Mucosa of gallbladder (tissue), 1 donor: Measurements from ENCODE around the gene LCORL. TPM values are rescaled to one million over a fixed set of nuclear protein-coding genes. Genes with fewer than 3 reads are reported as not detected.
"Not testable (repeated sequence)": the region's sequence is repeated elsewhere in the genome, so short reads cannot be mapped to it uniquely, and the experiment has no call there.

Source experiments
- DNase-seq: peaks from one replicate; pipeline ENCODE4 v3.0.0-alpha.2; 2020; ENCODE audit warnings: low spot score
- total RNA-seq: library from RNA; stranded (reverse); gene quantifications from one replicate; pipeline ENCODE4 v1.2.1, GENCODE V29; 2021
- donor health status: DM: no; HTN: no; CAD: no.

LCORL gene
- total RNA-seq, 1 donor from 2014 or later: 23.9 TPM

- DNase-seq: no peak
Observed at GRCh38 chr4:18020145-18020670, 1.3 kb downstream of the LCORL start.

GRCh38 chr4:18014269-18014668 is 7.3 kb downstream of the LCORL start:
- DNase-seq: no peak

GRCh38 chr4:18012807-18013462 is 8.6 kb downstream of the LCORL start:
- DNase-seq: no peak

- no peak for DNase-seq
Observed at GRCh38 chr4:18012134-18012806, 9.3 kb downstream of the LCORL start.

GRCh38 chr4:18007625-18008024 is 13.9 kb downstream of the LCORL start:
- no peak for DNase-seq

- not testable (repeated sequence) for DNase-seq
Observed at GRCh38 chr4:18006432-18006831, 15.1 kb downstream of the LCORL start.

GRCh38 chr4:17997129-17997528 is 24.4 kb downstream of the LCORL start:
- no peak for DNase-seq

- no peak for DNase-seq
Observed at GRCh38 chr4:17995165-17995564, 26.4 kb downstream of the LCORL start.

GRCh38 chr4:17985832-17986231 is 35.7 kb downstream of the LCORL start:
- no peak for DNase-seq

GRCh38 chr4:17981063-17981462 is 40.5 kb downstream of the LCORL start:
- no peak for DNase-seq

GRCh38 chr4:17968721-17969120 is 52.8 kb downstream of the LCORL start:
- no peak for DNase-seq

- DNase-seq: no peak
Observed at GRCh38 chr4:17967078-17967477, 54.5 kb downstream of the LCORL start.

- no peak for DNase-seq
Observed at GRCh38 chr4:17966312-17966711, 55.2 kb downstream of the LCORL start.

GRCh38 chr4:17964576-17964975 is 57.0 kb downstream of the LCORL start:
- DNase-seq: no peak

- DNase-seq: no peak
Observed at GRCh38 chr4:17962171-17962570, 59.4 kb downstream of the LCORL start.

GRCh38 chr4:17961249-17961648 is 60.3 kb downstream of the LCORL start:
- no peak for DNase-seq

- DNase-seq: no peak
Observed at GRCh38 chr4:17958181-17958580, 63.4 kb downstream of the LCORL start.

GRCh38 chr4:17957688-17958087 is 63.9 kb downstream of the LCORL start:
- DNase-seq: no peak

- no peak for DNase-seq
Observed at GRCh38 chr4:17956245-17956644, 65.3 kb downstream of the LCORL start.

- DNase-seq: no peak
Observed at GRCh38 chr4:17945303-17945702, 76.3 kb downstream of the LCORL start.

- no peak for DNase-seq
Observed at GRCh38 chr4:17941731-17942130, 79.8 kb downstream of the LCORL start.

- no peak for DNase-seq
Observed at GRCh38 chr4:17939054-17939453, 82.5 kb downstream of the LCORL start.

GRCh38 chr4:17934286-17934685 is 87.3 kb downstream of the LCORL start:
- DNase-seq: no peak
